HS-5 (cell line): ENCODE results near the gene PLBD2.

Experiments
- DNase-seq: peaks from one replicate; pipeline ENCODE4 v3.0.0-alpha.2; 2012; ENCODE audit warnings: low read depth

PLBD2 gene

DNA sequence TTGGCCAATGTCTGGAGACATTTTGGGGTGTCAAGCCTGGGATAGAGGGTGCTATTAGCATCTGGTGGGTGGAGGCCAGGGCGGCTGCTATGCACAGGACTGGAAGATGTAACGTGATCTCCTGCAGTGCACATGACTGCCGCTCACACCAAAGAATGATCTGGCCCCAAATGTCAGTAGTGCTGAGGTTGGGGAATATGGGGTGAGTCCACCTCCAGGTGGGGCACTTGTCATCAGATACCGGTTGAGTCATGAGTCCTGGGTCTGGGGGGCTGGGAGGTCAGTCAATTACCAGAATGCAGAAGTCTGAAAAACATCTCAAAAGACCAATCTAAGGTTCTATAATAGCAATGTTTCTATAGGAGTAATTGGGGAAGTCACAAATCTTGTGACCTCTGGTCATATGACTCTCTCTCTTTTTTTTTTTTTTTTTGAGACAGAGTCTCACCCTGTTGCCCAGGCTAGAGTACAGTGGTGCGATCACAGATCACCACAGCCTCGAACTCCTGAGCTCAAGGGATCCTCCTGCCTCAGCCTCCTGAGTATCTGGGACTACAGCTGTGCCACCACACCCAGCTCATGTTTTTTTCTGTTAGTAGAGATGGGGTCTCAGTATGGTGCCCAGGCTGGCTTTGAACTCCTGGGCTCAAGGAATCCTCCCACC lies 57.8 kb downstream of the PLBD2 start:
- DNase-seq, result no peak

DNA sequence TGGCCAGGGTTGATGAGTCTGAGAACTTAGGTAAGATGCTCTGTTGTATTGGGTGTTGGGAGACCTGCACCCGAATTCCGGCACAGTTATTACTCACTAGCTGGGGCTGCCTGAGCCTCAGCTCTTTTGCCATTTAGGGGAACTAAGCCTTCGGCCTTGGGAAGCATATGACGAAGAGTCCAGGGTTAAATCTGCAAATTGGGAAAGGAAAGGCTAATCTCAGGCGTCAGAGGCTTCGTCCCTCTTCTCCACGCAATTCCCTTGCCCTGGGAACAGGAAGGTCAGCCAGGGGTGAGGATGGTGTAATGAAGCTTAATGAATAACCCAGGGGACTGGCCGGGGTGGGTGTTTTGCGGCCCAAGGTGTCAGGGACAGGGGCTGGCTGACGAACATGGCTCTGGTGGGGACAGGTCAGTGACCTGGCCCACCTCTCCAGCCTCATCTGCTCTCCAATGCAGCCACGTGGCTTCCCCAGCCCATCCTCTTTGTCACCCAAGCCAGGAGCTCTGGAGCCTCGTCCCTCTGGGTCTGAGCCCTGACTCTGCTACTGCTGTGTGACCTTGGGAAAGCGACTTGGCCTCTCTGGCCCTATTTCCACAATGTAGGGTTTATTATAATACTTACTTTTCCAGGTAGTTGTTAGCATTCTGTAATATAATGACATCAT lies 60.0 kb downstream of the PLBD2 start:
- DNase-seq, result no peak

DNA sequence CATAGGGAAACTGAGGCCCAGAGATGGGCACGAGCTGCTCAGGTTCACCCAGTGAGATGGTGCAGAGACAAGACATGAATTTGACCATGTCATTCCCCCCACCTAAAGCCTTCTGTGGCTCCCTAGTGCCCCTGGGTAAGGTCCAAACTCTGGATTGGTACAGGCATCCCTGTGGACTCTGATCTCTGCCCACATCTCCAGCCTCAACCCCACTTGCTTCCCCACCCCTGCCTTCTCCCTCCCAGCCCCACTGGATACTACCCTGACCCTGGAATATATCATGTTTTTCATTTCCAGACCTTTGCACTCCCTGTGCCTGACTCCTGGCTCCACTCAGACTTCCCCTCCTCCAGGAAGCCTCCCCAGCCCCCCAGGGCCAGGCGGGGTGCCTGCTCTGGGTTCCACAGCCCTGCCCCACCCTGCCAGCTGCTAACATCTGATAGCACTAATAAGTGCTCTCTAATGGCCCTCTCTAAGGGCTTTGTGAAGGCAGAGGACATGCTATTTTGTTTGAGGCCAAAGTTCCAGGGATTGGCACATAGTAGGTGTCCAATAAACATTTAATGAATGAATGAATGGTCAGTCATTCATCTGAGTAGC lies 62.7 kb downstream of the PLBD2 start:
- DNase-seq, result no peak

DNA sequence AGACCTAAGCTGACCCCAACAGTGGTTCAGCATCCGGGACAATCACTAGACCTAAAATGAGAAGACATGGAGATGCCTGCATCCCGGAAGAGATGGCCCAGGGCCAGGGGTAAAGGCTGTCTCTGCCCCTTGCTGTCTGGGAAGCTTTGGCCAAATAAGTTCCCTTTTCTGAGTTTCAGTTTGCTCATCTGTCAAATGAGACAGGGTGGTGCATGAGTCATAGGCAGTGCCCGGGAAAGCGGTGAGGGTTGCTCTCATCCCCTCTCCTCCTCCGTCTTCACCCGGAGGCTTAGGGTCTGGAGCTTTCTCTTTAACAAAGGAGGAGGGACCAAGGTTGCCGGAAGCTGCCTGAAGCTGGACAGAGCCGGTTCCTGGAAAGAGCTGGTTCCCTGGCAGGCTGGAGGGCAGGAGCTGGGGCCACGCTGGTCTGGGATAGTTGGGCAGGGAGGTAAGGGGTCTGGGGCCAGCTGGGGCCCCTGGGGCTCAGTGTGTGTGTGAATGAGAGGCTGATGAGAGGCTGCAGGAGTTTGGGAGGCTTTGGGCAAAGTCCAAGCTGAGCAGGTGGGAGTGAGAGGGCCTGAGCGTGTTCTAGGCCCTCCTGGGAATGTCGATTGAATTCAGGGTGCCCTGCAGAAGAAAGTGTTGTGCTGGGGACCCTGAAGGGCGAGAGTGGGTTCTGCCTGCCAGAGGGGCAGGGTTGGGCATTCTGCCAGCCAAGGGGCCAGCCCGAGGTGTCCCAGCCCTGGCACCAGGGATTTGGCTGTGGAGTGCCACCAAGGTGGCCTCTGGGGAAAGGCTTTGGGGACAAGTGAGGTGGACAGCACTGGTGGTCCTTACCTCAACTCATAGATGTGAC lies 63.9 kb downstream of the PLBD2 start, which contains the start of gene SDSL:
Gene SDSL (plus strand): TSS at position 351 of the 856 bp plus-strand sequence. CDS start 5,603 bp downstream, outside the sequence.
- peak; percentile 73 for DNase-seq

DNA sequence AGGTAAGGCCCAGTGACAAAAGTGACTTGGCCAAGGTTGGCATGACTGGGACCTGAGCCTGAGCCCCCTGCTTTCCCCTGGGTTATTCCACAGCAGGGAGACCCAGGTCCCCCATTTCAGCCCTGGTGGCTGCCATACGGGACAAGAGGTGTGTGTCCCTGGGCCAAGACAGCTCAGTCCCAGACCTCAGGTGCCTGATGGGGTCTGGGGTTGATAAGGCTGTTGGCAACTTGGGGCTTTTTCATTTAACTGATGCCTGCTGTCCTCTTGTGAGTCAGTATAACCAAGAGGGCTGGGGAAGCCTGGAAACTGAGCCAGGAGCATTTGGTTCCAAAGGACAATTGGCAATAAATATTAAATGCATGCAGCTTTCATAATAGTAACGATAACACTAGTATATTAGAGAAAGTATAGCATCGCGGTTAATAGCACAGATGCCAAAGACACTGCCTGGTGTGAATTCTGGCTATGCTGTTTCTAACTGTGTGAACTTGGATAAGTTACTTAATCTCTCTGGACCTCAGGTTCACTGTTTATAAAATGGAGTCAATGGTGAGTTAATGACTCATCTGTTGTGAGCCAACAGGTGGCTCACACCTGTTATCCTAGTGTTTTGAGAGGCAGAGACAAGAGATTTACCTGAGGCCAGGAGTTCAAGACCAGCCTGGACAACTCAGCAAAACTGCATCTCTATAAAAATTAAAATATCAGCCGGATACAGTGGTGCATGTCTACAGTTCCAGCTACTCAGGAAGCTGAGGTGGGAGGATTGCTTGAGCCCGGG lies 64.7 kb downstream of the PLBD2 start:
- DNase-seq, result no peak

DNA sequence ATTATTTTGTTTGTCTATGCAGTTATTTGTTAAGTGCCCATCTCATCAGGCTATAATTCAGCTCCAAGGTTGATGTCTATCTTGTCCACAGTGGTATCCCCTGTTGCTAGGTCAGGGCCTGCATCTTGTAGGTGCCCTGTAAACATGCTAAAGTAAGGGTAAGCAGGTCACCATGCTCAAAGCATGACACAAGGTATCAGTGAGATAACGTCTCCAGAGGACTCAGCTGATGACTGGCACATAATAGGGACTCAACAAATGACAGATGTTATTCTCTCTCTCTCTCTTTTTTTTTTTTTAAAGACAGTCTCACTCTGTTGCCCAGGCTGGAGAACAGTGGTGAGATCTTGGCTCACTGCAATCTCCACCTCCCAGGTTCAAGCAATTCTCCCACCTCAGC lies 66.1 kb downstream of the PLBD2 start:
- no peak for DNase-seq

DNA sequence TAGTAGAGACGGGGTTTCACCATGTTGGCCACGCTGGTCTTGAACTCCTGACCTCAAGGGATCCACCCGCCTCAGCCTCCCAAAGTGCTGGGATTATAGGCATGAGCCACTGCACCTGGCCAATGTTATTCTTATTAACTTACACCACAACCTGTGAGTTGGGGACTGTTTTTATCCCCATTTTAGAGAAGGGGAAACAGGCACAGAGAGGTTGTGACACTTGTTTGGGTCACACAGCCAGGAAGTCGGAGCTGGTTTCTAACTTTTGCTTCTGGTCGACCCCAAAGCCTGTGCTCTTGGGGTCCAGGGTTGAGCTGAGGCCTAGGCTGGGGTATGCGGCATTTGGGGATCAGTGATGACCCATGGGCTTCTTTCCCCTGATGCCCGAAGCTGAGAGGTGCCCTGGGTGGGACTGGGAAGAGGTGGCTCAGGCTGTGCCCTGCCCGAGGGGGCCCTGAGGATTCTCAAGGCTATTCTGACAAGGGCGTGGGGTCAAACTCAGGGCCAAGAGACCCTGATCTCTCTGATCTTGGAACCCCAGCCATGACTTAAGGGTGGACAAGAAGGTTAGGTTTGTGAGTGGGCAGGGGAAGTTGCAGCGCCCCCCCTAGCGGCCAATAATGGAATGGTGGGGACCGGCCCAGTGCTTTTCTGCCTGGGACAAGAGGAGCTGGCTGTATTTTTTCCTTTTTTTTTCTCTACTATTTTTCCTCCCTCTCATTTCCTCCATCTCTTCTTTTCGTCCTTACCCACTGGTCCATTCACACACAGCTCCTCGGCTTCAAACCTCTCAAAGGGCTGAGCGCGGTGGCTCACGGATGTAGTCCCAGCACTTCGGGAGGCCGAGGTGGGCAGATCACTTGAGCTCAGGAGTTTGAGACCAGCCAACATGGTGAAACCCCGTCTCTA lies 66.8 kb downstream of the PLBD2 start:
- no peak for DNase-seq

DNA sequence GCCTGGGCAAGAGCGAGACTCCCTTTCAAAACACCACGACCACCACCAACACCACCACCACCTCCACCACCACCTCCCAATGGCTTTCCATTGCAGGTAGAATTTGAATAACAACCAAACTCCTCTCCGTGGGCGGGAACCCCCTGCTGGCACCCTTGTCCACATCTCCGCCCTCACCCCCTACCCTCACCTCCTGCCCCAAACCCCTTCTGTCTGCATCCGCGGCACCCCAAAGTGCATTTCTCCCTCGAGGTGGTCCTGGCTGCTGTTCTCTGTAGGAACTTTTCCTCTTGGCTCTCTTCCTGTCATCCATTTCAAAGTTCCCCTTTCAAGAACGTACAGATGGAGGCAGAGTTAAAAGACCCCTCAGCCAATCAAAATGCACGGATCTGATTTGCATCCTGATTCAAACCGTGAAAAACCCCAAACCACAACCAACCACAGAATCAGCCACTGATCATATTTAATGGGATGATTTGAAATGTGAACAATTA lies 67.6 kb downstream of the PLBD2 start:
- DNase-seq, result no peak

DNA sequence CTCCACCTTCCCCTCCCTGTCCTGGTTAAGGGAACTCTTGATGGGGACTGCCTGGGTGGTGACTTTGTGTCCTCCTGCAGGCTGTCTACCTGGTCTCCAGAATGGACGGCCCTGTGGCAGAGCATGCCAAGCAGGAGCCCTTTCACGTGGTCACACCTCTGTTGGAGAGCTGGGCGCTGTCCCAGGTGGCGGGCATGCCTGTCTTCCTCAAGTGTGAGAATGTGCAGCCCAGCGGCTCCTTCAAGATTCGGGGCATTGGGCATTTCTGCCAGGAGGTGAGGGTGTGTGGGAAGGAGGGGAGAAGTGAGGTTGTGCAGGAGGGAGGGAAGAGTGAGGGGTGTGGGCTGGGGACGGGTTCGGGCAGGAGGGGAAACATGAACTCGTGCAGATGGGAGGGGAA lies 69.5 kb downstream of the PLBD2 start:
- no peak for DNase-seq

DNA sequence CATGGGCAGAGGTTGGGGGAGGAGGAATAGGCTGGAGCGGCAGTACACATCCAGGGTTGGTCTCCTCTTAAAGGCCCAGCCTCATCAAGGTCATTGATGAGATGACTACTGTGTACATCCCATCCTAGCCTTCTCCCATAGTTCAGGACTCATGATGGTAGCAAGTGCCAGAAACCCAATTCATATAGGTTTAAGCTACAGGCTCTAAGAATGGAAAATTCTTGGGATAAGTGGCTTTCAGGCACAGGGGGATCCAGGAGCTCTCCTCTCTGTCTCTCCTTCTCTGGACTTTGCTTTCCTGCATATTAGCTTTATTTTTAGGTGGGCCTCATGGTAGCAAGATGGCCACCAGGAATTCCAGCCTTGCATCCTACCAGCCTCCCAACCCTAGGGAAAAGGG lies 70.1 kb downstream of the PLBD2 start:
- no peak for DNase-seq

DNA sequence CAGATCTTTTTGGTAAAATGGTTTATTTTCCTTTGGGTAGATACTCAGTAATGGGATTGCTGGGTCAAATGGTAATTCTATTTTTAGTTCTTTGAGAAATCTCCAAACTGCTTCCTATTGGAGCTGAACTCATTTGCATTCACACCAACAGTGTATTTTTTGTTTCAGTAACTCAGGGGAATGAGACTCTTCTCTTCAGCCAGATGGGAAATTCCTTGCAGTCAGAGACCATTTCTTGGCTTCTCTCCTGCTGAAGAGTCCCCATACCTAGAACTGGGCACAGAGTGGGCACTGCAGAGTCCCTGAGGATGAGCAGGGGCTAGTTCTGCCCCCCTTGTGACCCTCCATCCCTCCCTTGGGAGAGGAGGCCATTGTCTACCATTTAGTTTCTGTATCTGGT lies 74.6 kb downstream of the PLBD2 start:
- no peak for DNase-seq

DNA sequence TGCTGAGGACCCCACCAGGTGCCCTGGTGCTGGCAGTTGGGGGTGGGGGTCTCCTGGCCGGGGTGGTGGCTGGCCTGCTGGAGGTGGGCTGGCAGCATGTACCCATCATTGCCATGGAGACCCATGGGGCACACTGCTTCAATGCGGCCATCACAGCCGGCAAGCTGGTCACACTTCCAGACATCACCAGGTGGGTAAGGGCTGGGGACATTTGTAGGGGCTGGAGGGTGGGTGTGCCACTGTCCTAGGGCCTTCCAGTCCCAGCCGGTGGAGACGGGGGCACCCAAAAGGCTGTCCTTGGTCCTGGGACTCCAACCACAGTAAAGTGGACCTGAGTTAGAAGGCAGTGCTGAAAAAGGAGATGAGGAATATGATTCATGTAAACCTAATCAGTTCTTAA lies 77.0 kb downstream of the PLBD2 start:
- DNase-seq, result no peak

DNA sequence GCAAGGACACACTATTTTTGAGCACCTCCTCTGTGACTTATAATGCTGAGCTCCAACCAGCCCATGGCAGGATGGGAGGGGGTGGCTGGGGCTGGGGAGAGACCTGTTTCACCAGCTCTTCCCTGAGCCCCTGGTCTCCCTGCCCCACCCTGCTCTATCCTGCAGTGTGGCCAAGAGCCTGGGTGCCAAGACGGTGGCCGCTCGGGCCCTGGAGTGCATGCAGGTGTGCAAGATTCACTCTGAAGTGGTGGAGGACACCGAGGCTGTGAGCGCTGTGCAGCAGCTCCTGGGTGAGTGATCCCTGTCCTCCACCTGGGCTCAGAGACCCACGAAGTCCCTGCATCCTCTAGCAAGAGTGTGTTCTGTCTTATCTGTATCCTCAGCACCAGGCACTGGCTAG lies 78.2 kb downstream of the PLBD2 start:
- DNase-seq, result no peak

DNA sequence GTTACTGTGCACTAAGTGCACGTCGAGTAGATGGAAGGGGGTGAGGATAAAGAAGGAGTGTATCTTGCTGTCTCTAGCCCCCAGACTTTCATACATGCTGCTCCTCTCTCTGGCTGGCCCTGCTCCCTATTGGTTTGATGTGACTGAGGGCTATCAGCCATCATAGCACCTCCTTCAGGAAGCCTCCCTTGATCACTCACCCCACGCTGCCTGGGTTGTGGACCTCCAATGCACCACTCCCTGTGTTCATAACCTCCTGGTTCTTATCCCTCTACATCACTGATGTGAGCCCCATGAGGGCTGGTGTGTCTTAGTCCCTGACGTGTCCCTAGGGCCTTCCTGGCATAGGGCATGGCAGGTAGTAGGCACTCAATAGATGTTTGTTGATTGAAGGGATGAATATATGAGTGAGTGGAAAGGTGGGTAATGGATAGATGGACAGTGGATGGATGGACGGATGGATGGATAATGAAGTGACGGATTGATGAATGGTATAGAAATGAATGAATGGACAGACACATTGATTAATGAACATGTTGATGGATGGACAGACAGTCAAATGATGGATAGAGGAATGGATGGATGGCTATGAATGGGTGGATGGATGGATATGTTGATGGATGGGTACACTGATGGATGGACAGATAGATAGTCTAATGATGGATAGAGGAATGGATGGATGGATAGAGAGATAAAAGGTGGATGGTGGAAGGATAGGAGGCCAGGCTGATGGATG lies 78.8 kb downstream of the PLBD2 start:
- DNase-seq, result no peak

DNA sequence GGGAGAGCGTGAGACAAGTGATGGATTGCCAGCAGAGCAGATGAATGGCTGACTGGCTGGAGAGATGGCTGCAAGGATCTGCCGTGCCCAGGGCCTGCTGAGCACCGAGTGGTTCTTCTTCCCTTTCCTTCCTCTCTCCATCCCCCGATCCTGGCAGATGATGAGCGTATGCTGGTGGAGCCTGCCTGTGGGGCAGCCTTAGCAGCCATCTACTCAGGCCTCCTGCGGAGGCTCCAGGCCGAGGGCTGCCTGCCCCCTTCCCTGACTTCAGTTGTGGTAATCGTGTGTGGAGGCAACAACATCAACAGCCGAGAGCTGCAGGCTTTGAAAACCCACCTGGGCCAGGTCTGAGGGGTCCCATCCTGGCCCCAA lies 79.3 kb downstream of the PLBD2 start:
- no peak for DNase-seq

DNA sequence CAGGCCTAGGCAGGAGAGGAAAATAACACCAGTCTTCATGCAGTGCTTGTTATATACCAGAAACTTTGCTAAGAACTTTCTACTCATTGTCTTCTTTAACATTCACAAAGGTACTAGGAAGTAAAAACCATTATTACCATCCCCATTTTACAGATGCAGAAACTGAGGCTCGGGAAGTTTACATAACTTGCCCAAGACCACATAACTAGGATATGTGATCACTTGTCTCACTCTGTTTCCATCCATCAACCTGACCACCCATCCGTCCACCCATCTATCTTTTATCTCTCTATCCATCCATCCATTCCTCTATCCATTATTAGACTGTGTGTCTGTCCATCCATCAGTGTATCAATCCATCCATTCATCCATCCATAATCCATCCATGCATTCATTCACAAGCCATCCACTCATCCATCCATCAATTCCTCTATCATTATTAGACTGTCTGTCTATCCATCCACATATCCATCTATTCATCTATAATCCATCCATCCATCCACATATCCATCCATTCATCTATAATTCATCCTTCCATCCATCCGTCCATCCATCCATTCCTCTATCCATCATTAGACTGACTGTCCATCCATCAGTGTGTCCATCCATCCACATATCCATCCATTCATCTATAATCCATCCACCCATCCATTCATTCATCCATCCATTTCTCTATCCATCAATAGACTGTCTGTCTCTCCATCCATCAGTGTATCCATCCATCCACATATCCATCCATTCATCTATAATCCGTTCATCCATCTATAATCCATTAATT lies 80.3 kb downstream of the PLBD2 start:
- no peak for DNase-seq

DNA sequence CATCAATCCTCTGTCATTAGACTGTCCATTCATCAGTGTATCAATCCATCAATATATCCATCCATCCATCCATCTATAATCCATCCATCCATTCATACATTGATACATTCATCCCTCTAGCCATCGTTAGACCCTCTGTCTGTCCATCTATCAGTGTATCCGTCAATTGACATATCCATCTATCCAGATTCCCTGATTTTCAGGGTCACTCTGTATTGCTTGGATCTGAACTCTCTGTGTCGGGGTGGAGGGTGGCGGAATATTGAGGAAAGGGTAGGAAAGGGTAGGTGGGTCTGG lies 80.9 kb downstream of the PLBD2 start:
- DNase-seq, result no peak

DNA sequence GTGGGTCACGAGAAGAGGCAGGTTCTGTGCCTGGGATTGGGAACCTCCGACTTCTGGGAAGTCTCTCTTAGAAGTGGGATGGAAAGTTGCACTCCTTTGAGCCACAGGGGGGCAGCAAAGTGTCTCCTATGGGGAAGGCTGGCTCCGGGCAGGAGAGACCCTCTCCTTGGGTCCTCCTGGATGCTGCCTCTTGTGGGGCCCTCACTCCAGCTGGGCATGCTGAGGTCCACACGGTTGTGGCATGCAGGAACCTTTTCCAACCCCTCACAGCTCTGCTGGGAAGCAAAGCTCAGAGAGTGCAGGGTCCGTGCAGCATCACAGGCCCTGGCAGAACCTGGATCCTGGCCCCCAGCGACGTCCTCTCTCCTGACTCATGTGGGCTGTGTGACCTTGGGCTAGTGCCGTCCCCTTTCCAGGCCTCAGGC lies 81.2 kb downstream of the PLBD2 start:
- no peak for DNase-seq

DNA sequence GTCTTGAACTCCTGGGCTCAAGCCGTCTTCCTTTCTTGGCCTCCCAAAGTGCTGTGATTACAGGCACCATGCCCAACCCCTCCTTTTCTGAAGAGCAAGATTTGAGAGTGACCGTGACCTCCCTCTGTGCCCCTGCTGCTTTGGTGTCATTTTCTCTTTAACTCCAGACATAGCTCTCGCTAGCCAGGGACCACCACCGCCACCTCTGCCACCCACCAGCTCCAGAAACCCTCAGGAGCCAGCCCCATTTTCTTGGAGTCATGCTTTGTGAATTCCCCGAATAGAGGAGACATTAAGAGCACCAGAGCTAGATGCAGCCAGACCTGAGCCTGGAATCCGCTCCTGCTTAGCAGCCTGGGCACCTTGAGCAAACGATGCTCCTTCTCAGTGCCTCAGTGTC lies 81.9 kb downstream of the PLBD2 start:
- DNase-seq, result no peak
